CD14-positive monocyte (primary cell): ENCODE data around the gene MDP1. TPM values are rescaled to one million over a fixed set of nuclear protein-coding genes. Genes with fewer than 3 reads are reported as not detected.

Experiments
- DNase-seq, 3 donors: peaks; one replicate each; pipeline ENCODE4 v3.0.0-alpha.2; 2011 to 2022
- H2AFZ ChIP-seq: 2 replicates; pipeline ENCODE4 v1.6.0; 2012; ENCODE audit warnings: mild to moderate bottlenecking, low read depth, low read length, inconsistent platforms; ENCODE audit not compliant: insufficient read depth, poor library complexity, severe bottlenecking
- H3K27ac ChIP-seq, 2 donors: 1 replicate in 1 of 2; 2 replicates in 1 of 2; pipeline ENCODE4 v1.5.1; 2012 to 2013; ENCODE audit warnings: low read length in 2 of 2, control low read depth in 1 of 2, inconsistent platforms in 1 of 2, low read depth in 1 of 2, mild to moderate bottlenecking in 1 of 2
- H3K27me3 ChIP-seq, 2 donors: one replicate each; pipeline versions ENCODE4 v1.6.0 to v1.6.1; 2011 to 2013; ENCODE audit warnings: low read length in 2 of 2; ENCODE audit not compliant: control insufficient read depth in 2 of 2, insufficient read depth in 2 of 2
- H3K36me3 ChIP-seq, 2 donors: replicated peaks in 1 of 2; 1 replicate in 1 of 2; 2 replicates in 1 of 2; pipeline versions ENCODE4 v1.5.1 to v1.6.1; 2012 to 2013; ENCODE audit warnings: low read length in 2 of 2, control low read depth in 1 of 2, inconsistent platforms in 1 of 2, mild to moderate bottlenecking in 1 of 2; ENCODE audit not compliant: insufficient read depth in 2 of 2, control insufficient read depth in 1 of 2
- H3K4me1 ChIP-seq, 2 donors: 1 replicate in 1 of 2; 2 replicates in 1 of 2; pipeline versions ENCODE4 v1.5.1 to v1.6.1; 2012 to 2013; ENCODE audit warnings: low read length in 2 of 2, control low read depth in 1 of 2, inconsistent platforms in 1 of 2, mild to moderate bottlenecking in 1 of 2, moderate library complexity in 1 of 2; ENCODE audit not compliant: insufficient read depth in 2 of 2, control insufficient read depth in 1 of 2
- H3K4me2 ChIP-seq: replicated peaks from 2 replicates; pipeline ENCODE3; 2012; ENCODE audit warnings: low read length, moderate library complexity, mild to moderate bottlenecking; ENCODE audit not compliant: poor library complexity, severe bottlenecking; ENCODE audit errors: extremely low read depth
- H3K4me3 ChIP-seq, 3 experiments: fragments of 200-600 bp in 1 of 3; sonication (generic) in 1 of 3; replicated peaks in 1 of 3; 1 replicate in 2 of 3; 2 replicates in 1 of 3; pipeline ENCODE4 v1.5.1; 2011 to 2013; ENCODE audit warnings: low read length in 3 of 3, mild to moderate bottlenecking in 3 of 3, control low read depth in 2 of 3, low read depth in 2 of 3, inconsistent platforms in 1 of 3, moderate library complexity in 1 of 3
- H3K79me2 ChIP-seq: 2 replicates; pipeline ENCODE4 v1.6.0; 2012; ENCODE audit warnings: mild to moderate bottlenecking, control low read depth, inconsistent platforms, low read length, moderate library complexity; ENCODE audit not compliant: insufficient read depth
- H3K9ac ChIP-seq: 2 replicates; pipeline ENCODE4 v1.6.0; 2017; ENCODE audit warnings: low read length, mild to moderate bottlenecking; ENCODE audit not compliant: insufficient read depth, poor library complexity, severe bottlenecking
- H3K9me3 ChIP-seq, 2 donors: replicated peaks in 1 of 2; 1 replicate in 1 of 2; 2 replicates in 1 of 2; pipeline versions ENCODE4 v1.5.1 to v1.6.1; 2012 to 2013; ENCODE audit warnings: low read length in 2 of 2, control low read depth in 1 of 2; ENCODE audit not compliant: control insufficient read depth in 1 of 2, insufficient read depth in 1 of 2
- H4K20me1 ChIP-seq: 2 replicates; pipeline ENCODE4 v1.6.0; 2012; ENCODE audit warnings: mild to moderate bottlenecking, low read length, control low read depth, moderate library complexity; ENCODE audit not compliant: insufficient read depth
- H3K27ac Mint-ChIP-seq, 7 donors: one replicate each; pipeline ENCODE4 v1.8.0; 2020; ENCODE audit warnings: mild to moderate bottlenecking in 7 of 7, mixed read lengths in 7 of 7, moderate library complexity in 6 of 7, inconsistent platforms in 2 of 7
- H3K27me3 Mint-ChIP-seq, 3 donors: one replicate each; pipeline ENCODE4 v1.8.0; 2021 to 2022; ENCODE audit warnings: low read depth in 3 of 3, mild to moderate bottlenecking in 3 of 3, mixed read lengths in 3 of 3, moderate library complexity in 3 of 3, inconsistent platforms in 1 of 3
- H3K36me3 Mint-ChIP-seq, 2 donors: one replicate each; pipeline ENCODE4 v1.8.0; 2020; ENCODE audit warnings: mixed read lengths in 2 of 2, inconsistent platforms in 1 of 2, mild to moderate bottlenecking in 1 of 2
- H3K4me1 Mint-ChIP-seq: one replicate; pipeline ENCODE4 v1.8.0; 2020; ENCODE audit warnings: mild to moderate bottlenecking, mixed read lengths
- H3K4me3 Mint-ChIP-seq, 2 donors: one replicate each; pipeline ENCODE4 v1.8.0; 2020; ENCODE audit warnings: mild to moderate bottlenecking in 2 of 2, mixed read lengths in 2 of 2, moderate library complexity in 1 of 2
- H3K9me3 Mint-ChIP-seq, 7 donors: one replicate each; pipeline ENCODE4 v1.8.0; 2020 to 2022; ENCODE audit warnings: mixed read lengths in 7 of 7, mild to moderate bottlenecking in 6 of 7, moderate library complexity in 6 of 7, inconsistent platforms in 2 of 7
- CTCF ChIP-seq: fragments of 200-600 bp; IDR thresholded peaks from one replicate; pipeline ENCODE4 v1.8.0; 2022; ENCODE audit warnings: antibody characterized with exemption, mild to moderate bottlenecking
- WGBS: methylation state at CpG from one replicate; pipeline ENCODE4 v1.1.5; 2013; ENCODE audit warnings: missing lambda C conversion rate; ENCODE audit not compliant: insufficient coverage; 5-methylcytosine and 5-hydroxymethylcytosine counted together
- intact Hi-C, 2 donors: fragments of 100-400 bp; cut with micrococcal nuclease; formaldehyde crosslinking; loops; one replicate each; pipeline versions ENCODE4 v1.15.0 to v1.15.1; 2023
- polyA minus RNA-seq: library from RNA; depleted of rRNA, polyadenylated mRNA; stranded (reverse); fragments of >200 nt; gene quantifications from 2 replicates; pipeline ENCODE4 v1.2.3, GENCODE V29; 2012
- polyA plus RNA-seq, 3 donors: library from polyadenylated mRNA; depleted of rRNA in 1 of 3; unstranded in 2 of 3; stranded (reverse) in 1 of 3; fragments of 300-500 nt in 2 of 3; fragments of >200 nt in 1 of 3; fragmentation: Illumina TruSeq in 2 of 3; gene quantifications; 1 replicate in 2 of 3; 2 replicates in 1 of 3; pipeline ENCODE4 v1.2.3, GENCODE V29; 2012 to 2021
- total RNA-seq, 12 experiments: library from RNA in 1 of 12; stranded (reverse) in 1 of 12; fragments of 120-200 nt in 1 of 12; gene quantifications; one replicate each; pipeline ENCODE4 v1.2.4 and lab custom pipeline; 2013 to 2026; ENCODE audit warnings: mixed read lengths in 6 of 12, inconsistent platforms in 1 of 12

The MDP1 gene
- total RNA-seq (2013): 24.2 TPM
- polyA plus RNA-seq: 10 to 100 TPM; 17.5 to 49.6 (median 37.5) TPM
- polyA minus RNA-seq: 12.1 and 25.2 TPM in 2 replicates
- 0 to 0.46 (median 0) reads per million in 11 experiments for total RNA-seq (lab: John Stamatoyannopoulos, UW)

- peaks cover 0 to 4% (median 1%) of the 10 kb centered on the region in 3 donors for H3K27me3 Mint-ChIP-seq
- H4K20me1 ChIP-seq: no peaks in the 10 kb centered on the region
- H3K9me3 Mint-ChIP-seq: no peaks in the 10 kb centered on the region
- peak within 1 kb of the TSS; percentile 87 to 98 for H3K27ac ChIP-seq
- H3K27me3 ChIP-seq: no peaks in the 10 kb centered on the region
- H3K9me3 ChIP-seq: no peaks in the 10 kb centered on the region
- peaks cover 25 to 30% of the 10 kb centered on the region in 2 donors for H3K36me3 Mint-ChIP-seq
- peak within 1 kb of the TSS; percentile 86 for H2AFZ ChIP-seq
- 0% methylated on average over 29 of the region's 40 CpGs for WGBS
- TF ChIP-seq CTCF: peak; percentile 50
- peaks cover 31% of the 10 kb centered on the region for H3K4me1 Mint-ChIP-seq
- H3K4me3 Mint-ChIP-seq: peak within 1 kb of the TSS; percentile 86 to 93
- H3K4me2 ChIP-seq: peak within 1 kb of the TSS; percentile 87
- H3K4me1 ChIP-seq: peaks cover 30 to 36% of the 10 kb centered on the region in 2 donors
- H3K79me2 ChIP-seq: peaks cover 39% of the 10 kb centered on the region
- H3K4me3 ChIP-seq: peak within 1 kb of the TSS; percentile 71 to 90 (median 77)
- peak within 1 kb of the TSS; percentile 95 to 100 (median 98) for H3K27ac Mint-ChIP-seq
- intact Hi-C loops: loop anchor here (1.0 to 10.0 kb wide), 2 partner anchors 16 to 89 kb away; partner anchors contain the start of gene CIDEB (in 1 of the 2)
- H3K36me3 ChIP-seq: peaks cover 12 to 25% of the 10 kb centered on the region in 2 donors
- peak; percentile 91 to 92 (median 91) for DNase-seq
- peak within 1 kb of the TSS; percentile 88 for H3K9ac ChIP-seq
These were observed at the start of gene MDP1 for GRCh38 chr14:24215495-24216344. TSS of gene MDP1 (minus strand) at chr14:24216066. CDS start at chr14:24215955, 111 bp downstream.

GRCh38 chr14:24264298-24264697, 48.4 kb upstream of the MDP1 start:
- Histone ChIP-seq H3K4me2 (no peak overlapping the region), H2AFZ (no peak overlapping the region), H3K79me2 (no peaks in the 10 kb centered on the region), H3K36me3 (peaks cover 65 to 94% of the 10 kb centered on the region in 2 donors), H3K9me3 (no peaks in the 10 kb centered on the region), H3K4me3 (no peak overlapping the region), H3K27ac (no peak overlapping the region), H3K4me1 (no peaks in the 10 kb centered on the region), H3K9ac (no peak overlapping the region), H4K20me1 (no peaks in the 10 kb centered on the region), H3K27me3 (no peaks in the 10 kb centered on the region)
- Mint-ChIP-seq H3K27ac (peak overlapping the region in 2 of 7 donors; percentile 42 to 60), H3K4me3 (no peak overlapping the region), H3K9me3 (no peaks in the 10 kb centered on the region), H3K4me1 (peaks cover 6% of the 10 kb centered on the region), H3K36me3 (peaks cover 70 to 91% of the 10 kb centered on the region in 2 donors), H3K27me3 (peaks cover 0 to 3% (median 2%) of the 10 kb centered on the region in 3 donors)
- DNase-seq: no peak
- intact Hi-C loops: no loop called here
- no peak for TF ChIP-seq CTCF
- 98% methylated on average over 5 of the region's 6 CpGs for WGBS
